UCSD-AML1 (cell line): ENCODE measurements around the gene FGF22.
"Not testable (repeated sequence)": the region's sequence is repeated elsewhere in the genome, so short reads cannot be mapped to it uniquely, and the experiment has no call there.

Experiments
- DNase-seq: peaks from one replicate; lab custom pipeline; 2025; ENCODE audit not compliant: unreplicated experiment; lab: John Stamatoyannopoulos, UW

FGF22 gene

GRCh38 chr19:658059-658839 is 18.6 kb downstream of the FGF22 start:
- no peak for DNase-seq

DNA sequence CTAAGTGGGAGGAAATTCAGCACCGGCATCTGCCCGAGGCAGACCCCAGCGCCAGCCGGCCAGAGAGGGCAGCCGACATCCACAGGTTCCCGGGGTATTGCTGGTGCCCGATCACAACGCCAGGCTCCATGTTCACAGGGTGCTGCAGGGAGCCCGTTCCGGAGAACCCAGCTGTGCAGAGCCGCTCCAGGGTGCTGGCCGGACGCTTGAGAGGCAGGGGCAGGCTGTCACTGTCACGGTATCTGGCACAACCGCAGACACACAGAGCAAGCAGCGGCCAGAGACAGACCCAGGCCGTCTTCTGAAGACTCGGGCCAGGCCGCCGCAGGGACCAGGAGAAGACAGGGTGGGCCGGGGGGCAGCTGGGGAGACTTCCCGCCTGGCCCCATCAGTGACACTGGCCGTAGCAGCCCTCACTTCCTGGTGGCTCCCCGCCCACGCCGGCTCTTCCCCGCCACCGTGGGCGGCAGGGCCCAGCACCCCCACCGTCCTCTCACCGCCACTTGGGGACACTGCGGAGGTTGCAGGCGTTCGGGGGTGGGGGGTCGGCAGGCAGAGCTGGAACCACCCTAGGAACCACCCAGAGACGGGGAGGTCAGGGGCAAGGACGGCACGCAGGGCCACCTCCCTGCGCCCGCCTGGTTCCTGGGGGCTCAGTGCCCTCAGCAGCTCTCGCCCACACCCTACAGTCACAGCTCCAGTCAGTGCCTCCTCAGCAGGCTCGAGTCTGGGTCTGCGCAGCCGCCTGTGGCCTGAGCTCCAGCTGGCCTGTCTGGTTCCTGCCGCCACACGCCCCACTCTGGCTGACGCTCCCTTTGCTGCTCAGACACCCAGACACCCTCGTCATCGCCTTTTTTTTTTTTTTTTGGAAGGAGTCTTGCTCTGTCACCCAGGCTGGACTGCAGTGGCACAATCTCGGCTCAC is 19.5 kb downstream of the FGF22 start:
- no peak for DNase-seq

DNA sequence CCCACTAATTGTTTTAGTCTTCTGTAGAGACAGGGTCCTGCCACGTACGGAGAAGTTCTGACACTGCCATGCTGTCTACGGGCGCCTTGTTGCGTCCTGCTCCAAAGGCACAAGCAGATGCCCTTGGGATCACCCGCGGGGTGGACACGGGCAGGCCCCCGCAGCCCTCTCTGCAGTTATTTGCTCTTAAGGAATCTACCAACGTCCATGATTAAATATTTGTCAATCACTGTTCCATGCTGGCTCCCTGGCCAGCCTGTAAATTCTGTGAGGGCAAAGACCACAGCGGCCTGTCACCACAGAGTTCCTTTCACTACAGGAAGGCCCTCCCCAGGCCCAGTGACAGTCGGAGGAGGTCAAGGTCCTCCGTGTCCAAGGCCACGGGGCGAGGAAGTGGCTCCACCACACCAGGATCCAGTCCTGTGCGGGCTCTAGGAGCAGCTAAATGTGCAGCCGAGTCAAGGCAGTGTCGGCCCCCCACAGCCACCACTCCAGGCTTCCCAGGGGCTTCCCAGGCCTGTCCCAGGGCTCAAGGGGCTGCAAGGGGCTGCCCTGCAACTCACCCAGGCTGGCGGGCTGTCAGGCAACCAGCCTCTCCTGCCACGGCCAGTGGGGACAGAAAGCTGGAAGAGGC is 21.2 kb downstream of the FGF22 start:
- DNase-seq: no peak

GRCh38 chr19:661427-662196 is 21.9 kb downstream of the FGF22 start:
- DNase-seq: peak; percentile 50

DNA sequence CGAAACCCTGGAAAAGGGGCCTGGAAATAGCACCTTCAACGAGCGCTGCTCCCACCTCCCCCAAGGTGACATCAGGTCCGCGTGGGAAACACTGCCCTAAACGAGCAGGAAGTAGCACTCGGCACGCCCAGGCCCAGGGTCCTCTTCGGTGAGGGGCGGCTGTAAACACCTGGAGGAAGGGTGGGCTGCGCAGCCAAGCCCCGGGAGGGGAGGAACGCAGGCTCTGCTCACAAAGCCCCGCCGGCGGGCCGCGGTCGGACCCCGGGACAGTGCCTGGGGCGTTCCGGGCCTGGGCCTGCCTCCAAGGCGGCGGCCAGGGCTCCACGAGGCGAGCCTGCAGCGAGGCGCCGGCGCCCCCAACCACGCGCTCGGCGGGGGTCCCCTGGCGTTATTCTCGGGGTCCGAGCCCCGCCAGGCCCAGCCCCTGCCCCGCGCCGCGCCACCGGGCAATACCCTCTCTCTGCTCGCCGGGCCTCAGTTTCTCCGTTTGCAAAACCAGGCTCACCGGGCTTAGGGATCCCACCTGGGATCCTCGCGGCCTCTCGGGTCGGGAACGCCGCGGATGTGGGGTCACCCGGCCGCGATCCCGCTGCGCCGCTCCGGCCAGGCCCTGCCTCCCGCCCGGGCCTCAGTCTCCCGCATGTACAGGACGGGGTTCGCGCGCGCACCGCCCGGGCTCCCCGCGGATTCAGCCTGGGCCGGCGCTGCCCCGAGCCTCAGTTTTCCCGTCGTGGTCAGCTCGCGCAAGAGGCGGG is 22.7 kb downstream of the FGF22 start:
- peak; percentile 51 for DNase-seq

GRCh38 chr19:662962-663681 is 23.4 kb downstream of the FGF22 start, which contains the start of gene RNF126:
RNF126 (minus strand) TSS chr19:663214; CDS start chr19:663121, 93 bp downstream.
- DNase-seq: peak; percentile 95

- no peak for DNase-seq
These were observed 24.0 kb downstream of the FGF22 start for GRCh38 chr19:663682-664117.

DNA sequence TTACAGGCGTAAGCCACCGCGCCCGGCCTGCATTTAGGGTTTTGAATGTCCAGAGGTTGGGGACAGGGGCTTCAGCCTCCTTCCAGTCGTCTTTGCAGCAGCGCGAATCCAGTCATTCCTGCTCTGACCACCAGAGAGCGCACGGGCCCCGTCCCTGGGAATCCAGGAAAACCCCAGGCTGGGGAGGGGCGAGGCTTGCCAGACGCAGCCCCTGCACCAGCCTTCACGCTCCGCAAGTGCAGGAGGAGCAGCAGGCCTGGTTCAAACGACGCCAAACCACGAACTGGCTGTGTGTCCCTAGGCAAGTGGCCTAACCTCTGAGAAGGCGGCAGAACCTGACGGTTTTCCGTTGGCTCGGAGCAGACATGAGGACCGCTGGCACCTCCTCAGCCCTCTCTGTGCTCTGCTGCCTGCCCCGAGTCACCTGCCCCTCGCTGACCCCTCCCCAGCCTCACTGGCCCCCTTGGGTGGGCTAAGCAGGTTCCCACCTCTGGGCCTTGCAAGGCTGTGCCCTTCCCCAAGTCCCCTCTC is 25.3 kb downstream of the FGF22 start:
- peak; percentile 85 for DNase-seq

- not testable (repeated sequence) for DNase-seq
These were observed 27.4 kb downstream of the FGF22 start for GRCh38 chr19:666985-667573.

DNA sequence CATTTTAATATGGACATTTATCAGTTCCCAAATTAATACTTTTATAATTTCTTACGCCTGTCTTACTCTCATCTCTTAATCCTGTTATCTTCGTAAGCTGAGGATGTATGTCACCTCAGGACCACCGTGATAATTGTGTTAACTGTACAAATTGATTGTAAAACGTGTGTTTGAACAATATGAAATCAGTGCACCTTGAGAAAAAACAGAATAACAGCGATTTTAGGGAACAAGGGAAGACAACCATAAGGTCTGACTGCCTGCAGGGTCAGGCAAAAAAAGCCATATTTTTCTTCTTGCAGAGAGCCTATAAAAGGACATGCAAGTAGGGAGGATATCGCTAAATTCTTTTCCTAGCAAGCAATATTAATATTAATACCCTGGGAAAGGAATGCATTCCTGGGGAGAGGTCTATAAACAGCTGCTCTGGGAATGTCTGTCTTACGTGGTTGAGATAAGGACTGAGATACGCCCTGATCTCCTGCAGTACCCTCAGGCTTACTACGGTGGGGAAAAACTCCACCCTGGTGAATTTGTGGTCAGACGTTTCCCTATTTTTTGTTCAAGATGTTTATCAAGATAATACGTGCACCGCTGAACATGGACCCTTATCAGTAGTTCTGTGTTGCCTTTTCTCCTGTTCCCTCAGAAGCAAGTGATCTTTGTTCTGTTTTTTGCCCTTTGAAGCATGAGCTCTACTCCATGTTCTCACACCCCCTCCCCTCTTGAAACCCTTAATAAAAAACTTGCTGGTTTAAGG is 29.2 kb downstream of the FGF22 start:
- not testable (repeated sequence) for DNase-seq

DNA sequence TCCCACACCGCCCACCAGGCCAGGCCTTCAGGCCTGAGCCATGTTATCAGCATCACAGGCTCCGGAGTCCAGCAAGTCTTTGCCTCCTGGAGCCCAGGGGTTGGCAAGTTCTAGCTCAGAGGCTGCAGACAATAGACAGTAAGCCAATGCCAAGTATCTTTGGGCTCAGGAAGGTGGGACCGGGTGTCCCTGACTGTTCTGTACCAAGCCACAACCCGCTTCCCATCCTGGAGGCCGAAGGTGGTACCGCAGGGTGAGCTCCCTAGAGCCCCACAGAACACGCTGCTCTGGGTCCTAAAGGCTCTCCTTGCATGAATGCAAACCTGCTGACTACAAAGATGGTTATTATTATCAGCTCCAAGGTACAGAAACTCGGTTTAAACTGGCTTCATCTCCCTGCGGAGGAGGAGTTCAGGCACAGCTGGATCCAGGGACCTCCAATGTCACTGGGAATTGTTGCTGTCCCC is 31.0 kb downstream of the FGF22 start:
- no peak for DNase-seq

DNA sequence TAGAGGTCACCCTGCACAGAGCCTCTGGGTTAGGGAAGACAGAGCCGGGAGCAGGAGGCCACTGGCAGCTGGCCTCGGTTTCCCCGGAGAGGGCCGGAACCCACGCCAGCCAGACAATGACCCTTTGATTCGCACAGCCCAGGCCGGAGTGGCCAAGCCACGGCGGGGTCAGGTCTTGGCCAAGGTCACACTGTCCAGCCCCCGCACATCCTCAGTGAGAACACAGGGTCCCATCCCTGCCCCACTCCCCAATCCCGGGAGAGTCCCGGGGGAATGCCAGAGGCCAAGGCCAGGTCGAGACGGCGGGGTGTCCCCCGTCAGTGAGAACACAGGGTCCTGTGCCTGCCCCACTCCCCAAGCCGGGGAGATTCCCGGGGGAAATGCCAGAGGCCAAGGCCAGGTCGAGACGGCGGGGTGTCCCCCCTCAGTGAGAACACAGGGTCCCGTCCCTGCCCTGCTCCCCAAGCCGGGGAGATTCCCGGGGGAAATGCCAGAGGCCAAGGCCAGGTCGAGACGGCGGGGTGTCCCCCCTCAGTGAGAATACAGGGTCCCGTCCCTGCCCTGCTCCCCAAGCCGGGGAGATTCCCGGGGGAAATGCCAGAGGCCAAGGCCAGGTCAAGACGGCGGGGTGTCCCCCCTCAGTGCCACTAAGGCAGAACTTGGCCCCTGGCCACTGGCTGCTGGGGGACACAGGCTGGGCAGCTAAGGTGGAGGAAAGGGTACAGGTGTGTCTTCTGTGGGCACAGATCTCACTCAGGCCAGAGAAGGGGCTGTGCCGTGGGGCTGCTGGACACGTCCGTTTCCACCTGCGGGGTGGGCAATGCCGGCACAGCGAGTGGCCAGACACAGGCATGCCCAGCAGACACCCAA is 34.8 kb downstream of the FGF22 start:
- DNase-seq: no peak

DNA sequence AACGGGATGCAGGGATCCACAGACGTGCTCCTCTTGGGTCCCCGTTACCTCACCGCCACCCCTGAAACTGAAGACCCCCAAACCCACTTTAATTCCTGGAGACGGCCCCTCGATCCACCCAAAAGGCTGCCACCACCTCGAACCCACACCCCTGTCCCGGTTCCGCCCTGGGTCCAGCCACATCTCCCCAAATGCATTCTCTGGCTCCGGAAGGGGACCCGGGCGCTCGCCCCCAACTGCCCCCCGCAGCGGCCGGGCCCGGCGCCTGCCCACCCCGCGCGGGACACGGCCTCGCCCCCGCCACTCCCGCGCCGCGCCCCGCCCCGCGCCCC is 36.3 kb downstream of the FGF22 start:
- no peak for DNase-seq

GRCh38 chr19:676339-677105 is 36.8 kb downstream of the FGF22 start, which contains the start of gene FSTL3:
FSTL3 (plus strand) TSS chr19:676392; CDS start chr19:676424, 32 bp downstream.
- no peak for DNase-seq

DNA sequence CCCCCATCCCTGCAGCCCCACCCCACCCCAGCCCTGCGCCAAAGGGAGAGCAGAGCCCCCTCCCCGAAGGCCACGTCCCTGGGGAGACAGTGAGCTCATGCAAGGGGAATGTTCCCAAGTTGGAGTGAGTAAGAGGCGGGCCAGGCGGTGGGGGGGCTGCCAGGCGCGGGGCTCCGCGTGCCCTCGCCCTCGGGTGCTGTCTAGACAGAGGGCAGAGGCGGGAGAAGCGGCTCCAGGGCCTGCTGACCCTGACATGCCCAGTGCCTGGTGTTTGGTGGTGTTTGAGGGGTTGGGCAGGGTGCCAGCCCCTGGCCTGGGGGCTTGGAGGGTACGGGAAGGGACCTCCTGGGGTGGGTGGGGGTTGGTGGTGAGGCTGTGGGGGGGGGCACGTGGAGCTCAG is 37.5 kb downstream of the FGF22 start:
- no peak for DNase-seq
